T follicular helper cell (primary cell): ENCODE results near the gene BCAS3.

ENCODE experiments used
- DNase-seq: peaks from one replicate; pipeline ENCODE4 v3.0.0-alpha.2; 2020; ENCODE audit warnings: low read depth

BCAS3 gene

GRCh38 chr17:61397086-61397842, 719.6 kb downstream of the BCAS3 start:
- no peak for DNase-seq

DNA sequence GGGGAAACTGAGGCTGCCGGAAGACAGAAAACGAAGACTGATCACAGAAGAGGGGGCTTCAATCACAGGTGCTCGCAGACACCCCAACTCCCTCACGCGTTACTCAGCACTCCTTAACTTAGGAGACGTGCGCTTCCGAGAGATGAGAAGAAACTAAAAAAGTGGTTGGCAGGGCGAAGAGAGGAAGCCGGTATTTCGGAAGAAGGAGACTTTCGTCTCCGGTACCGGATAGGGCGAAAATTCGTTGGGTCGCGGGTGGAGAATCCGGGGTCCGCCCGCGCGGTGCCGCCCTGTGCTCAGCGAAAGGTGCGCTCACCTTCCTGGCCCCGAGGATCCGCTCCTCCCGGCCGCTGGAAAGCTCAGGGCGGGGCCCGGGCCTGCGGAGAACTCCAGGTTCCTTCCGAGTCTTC, 721.1 kb downstream of the BCAS3 start:
- no peak for DNase-seq

DNA sequence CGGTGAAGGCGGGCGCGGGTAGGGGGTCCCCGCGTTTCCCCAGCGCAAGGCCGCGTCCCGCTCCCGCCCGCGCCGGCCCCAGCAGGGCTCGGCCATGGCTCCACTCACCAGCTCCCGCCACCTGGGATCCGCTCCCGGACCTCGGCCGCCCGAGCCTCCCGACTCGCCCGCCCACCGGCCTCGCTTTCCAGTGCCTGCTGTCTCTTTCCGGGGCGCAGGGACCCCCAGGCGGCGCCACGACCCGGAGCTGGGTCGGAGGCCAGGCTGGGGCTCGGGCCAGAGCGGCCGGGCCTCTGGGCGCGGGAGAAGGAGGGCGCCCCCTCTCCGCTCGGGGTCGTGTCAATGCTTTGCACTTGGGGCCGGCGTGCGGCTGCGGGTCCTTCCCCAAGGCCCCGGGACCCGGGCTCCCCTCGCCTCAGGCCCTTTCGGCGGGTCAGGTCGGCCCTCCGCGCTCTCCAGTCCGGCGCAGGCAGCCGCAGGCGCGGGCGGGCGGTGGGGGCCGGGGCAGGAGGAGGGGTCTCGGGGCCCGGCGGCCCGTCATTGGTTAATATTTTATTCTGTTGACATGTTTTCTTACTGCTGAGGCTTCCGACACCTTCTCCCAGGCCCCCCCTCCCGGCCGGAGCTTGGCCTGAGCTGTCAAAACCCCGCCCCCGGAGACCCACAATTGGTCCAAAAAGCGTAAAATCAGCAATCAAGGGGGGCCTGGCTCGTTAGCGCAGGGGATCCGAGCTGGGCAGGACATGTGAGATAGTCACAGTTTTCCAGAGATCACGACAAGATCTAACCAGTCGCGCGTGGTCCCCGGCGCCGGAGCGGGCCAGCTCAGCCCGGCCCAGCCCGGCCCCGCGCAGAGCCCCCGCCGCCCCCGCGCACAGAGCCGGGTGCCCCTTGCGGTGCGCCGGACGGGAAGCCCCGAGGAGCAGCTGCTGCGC, 721.7 kb downstream of the BCAS3 start, which contains the start of gene TBX2:
TBX2 (plus strand) TSS at position 713 of the 935 bp plus-strand sequence. CDS start 334 bp downstream, outside the sequence.
- DNase-seq = no peak

DNA sequence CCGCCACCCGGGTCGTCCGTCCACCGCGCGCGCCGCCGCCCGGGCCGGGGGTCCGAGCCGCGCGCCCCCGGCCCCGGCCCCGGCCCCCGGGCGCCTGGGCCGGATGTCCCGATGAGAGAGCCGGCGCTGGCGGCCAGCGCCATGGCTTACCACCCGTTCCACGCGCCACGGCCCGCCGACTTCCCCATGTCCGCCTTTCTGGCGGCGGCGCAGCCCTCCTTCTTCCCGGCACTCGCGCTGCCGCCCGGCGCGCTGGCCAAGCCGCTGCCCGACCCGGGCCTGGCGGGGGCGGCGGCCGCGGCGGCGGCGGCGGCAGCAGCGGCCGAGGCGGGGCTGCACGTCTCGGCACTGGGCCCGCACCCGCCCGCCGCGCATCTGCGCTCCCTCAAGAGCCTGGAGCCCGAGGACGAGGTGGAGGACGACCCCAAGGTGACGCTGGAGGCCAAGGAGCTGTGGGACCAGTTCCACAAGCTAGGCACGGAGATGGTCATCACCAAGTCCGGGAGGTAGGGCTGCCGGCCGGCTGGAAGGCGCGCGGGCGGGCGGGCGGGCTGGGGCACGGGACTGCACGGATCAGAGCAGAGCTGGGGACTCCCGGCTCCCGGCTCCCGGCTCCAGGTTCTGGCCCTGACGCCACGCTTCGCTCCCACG, 722.5 kb downstream of the BCAS3 start:
- DNase-seq = no peak

DNA sequence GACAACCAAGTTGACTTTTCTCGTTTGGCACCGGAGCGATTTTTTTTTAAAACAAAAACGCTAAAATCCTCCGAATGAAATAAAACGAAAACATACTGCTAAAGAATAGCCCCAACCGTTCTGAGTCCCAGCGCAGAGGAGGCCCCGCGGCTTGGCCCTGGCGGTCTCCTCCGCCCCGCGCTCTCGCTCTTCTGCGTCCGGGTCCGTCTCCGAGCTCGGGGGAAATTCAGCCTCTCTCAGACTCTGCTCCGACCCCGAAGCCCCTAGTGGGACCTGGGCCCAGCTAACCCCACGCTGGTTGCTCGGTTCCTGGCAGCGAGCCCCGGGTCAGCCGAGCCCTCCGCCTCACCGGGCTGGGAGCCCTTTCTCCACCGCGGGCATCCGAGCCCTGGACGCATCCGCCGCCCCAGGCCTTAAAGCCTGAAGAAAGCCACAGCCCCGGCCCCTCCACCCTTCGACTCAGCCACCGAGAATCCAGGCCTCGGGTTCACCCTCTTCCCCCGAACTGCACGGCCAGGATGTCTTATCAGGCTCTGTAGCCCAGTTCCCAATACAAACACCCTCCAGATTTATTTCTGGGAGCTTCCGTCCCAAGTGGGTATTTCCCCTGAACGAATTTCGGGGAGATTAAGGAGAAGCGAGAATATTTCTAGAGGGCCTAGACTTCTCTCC, 723.2 kb downstream of the BCAS3 start:
- DNase-seq = no peak

GRCh38 chr17:61401389-61402072, 723.9 kb downstream of the BCAS3 start:
- DNase-seq = no peak

DNA sequence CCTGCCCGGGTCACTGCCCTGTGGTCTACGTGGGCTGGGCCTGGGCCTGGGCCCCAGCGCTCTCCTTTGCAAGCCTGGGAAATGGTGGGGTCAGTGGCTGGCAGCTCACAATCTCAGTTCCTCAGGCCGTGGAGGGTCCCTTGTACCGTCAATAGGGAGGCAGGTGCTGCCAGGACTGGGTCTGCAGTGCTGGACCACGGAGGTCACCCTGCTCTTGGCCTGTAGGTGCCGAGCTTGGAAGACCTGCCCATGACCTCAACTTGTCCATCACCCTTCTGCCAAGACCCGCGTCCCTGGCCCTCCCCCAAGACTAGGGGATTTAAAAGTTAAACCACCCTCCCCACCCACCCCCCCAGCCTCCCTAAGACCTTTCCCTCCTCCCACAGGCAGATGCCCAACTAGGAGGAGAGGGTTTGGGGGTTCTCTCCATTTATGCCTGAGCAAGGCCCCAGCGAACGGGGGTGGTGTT, 724.5 kb downstream of the BCAS3 start:
- DNase-seq = no peak

DNA sequence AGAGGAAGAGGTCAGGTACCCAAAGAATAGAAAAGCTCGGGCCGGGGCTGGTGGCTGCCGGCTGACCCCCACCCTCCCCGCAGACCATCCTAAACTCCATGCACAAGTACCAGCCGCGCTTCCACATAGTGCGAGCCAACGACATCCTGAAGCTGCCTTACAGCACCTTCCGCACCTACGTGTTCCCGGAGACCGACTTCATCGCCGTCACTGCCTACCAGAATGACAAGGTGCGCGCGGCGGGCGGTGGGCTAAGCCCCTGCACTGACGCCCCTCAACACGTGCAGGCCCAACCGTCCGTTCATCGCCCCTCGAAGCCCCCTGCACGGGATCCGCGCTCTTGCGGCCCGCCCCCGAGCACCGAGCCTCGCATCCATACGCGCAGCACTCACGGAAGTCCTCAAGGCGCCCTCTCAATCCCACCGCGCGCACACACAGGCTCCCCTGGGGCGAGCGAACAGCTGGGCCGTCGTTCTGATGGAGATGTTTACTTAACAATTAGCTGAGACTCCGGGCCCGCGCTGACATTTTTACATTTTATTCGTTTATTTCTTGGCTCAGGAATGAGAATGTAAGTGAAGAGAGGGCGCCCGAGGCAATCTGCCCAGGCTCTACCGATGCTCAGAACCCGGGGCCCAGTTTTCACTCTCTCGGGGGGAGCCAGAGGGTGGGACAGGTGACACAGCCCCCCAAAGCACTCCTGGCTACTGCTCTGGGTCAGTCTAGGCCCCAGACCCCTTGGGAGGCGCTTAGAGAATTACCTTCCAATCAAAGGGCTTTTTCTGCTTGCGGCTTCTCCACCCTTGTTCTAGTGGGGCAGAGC, 725.5 kb downstream of the BCAS3 start:
- DNase-seq = no peak

DNA sequence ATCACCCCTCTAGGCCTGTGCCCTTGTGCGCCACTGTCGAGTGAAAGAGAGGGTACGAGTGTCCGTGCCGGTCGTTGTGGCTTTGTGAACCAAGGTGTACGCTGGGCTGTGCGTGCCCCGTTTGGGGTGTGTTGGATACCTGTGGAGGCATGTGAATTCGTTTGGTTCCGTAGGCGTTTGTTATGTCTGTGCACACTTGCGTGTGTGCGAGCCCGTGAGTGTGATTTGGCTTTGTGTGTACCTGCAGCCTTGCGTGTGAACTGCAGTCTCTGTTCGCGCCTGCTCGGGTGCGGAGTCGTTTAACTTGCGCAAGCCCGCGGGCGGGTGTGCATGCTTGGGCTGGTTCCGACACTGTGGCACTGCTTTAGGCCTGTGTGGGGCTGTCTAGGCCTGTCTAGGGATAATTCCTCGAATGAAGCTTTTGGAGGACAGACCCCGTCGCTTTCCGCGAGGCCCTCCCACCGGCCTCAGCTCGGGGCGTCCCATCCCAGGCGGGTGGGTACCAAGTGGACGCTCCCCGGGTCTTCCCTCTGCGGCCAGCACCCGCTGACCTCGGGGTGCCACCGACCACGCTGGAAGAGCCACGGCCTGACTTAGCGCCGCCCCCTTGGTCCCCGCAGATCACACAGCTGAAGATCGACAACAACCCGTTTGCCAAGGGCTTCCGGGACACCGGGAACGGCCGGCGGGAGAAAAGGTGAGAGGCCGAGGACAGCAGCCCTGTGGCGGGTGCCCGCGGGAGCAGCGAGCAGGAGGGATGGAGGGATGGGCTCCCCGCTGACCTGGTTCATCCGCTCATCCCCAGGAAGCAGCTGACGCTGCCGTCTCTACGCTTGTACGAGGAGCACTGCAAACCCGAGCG, 726.4 kb downstream of the BCAS3 start:
- DNase-seq = no peak

DNA sequence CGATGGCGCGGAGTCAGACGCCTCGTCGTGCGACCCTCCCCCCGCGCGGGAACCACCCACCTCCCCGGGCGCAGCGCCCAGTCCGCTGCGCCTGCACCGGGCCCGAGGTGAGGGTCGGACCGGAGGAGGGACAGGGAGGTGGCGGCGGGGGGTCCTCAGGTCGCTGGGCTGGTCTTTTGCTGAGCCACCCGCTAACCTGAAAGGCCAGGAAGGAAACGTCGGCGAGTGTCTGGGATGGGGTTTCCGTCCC, 726.9 kb downstream of the BCAS3 start:
- no peak for DNase-seq

DNA sequence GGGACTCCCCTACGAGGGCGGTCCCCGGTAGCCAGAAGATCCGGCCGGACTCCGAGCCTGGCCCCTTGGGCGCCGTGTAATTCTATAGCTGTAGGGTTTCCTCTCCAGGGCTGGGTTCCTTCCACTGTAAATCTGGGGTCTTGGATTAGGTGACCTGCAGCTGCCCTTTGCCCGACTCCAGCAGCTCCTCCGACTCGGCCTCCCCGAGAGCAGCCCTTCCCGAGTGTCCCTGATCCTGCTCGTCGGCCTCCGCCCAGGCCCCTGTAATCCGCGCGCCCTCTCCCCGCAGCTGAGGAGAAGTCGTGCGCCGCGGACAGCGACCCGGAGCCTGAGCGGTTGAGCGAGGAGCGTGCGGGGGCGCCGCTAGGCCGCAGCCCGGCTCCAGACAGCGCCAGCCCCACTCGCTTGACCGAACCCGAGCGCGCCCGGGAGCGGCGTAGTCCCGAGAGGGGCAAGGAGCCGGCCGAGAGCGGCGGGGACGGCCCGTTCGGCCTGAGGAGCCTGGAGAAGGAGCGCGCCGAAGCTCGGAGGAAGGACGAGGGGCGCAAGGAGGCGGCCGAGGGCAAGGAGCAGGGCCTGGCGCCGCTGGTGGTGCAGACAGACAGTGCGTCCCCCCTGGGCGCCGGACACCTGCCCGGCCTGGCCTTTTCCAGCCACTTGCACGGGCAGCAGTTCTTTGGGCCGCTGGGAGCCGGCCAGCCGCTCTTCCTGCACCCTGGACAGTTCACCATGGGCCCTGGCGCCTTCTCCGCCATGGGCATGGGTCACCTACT, 727.4 kb downstream of the BCAS3 start:
- DNase-seq = no peak

DNA sequence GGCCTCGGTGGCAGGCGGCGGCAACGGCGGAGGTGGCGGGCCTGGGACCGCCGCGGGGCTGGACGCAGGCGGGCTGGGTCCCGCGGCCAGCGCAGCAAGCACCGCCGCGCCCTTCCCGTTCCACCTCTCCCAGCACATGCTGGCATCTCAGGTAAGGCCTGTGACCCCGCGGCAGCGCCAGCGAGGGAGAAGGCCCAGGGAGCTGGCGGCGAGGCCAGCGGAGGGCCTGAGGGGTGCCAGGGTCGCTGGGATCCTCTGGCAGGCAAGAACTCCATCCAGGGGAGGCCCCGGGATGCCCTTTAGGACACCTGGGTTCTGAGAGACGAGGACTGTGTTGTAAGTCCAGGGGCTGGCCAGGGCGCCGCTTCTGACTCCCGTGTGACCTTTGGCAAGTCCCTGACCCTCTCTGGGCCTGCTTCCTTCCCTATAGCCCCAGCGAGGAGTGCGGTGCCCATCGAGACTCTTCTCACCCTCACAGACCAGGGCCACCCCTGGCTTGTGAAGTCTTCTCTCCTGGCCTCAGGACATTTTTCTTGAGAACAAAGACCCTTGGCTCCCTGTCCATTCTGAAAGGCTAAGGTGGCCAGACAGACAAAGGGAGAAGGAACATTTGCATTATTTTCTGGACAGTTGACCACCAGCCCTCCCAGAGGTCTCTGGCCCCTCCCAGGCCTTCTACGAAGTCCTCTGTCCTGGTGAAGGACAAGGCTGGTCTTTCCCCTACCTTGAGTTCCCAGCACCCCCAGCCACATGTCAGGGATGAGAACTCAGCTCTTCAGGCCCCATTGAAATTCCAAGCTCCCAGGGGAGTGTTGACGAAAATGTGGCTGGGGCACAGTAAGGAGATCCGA, 728.3 kb downstream of the BCAS3 start:
- DNase-seq = no peak

DNA sequence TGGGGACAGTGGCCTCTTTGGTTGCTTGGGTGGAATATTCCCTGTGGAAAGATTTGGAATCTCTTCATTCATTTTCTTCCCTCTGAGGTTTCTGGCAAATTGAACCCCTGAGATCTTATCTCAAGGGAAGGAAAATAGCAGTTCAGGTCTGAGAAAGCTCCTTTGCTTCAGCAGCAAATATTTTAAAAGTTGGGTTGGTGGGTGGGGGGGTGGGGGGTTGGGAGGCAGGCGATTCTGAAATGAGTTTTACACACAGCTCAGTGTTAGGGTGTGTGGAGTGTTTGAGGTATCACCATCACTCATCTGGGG, 728.8 kb downstream of the BCAS3 start:
- DNase-seq = no peak

GRCh38 chr17:61406971-61407911, 729.6 kb downstream of the BCAS3 start:
- DNase-seq = no peak

DNA sequence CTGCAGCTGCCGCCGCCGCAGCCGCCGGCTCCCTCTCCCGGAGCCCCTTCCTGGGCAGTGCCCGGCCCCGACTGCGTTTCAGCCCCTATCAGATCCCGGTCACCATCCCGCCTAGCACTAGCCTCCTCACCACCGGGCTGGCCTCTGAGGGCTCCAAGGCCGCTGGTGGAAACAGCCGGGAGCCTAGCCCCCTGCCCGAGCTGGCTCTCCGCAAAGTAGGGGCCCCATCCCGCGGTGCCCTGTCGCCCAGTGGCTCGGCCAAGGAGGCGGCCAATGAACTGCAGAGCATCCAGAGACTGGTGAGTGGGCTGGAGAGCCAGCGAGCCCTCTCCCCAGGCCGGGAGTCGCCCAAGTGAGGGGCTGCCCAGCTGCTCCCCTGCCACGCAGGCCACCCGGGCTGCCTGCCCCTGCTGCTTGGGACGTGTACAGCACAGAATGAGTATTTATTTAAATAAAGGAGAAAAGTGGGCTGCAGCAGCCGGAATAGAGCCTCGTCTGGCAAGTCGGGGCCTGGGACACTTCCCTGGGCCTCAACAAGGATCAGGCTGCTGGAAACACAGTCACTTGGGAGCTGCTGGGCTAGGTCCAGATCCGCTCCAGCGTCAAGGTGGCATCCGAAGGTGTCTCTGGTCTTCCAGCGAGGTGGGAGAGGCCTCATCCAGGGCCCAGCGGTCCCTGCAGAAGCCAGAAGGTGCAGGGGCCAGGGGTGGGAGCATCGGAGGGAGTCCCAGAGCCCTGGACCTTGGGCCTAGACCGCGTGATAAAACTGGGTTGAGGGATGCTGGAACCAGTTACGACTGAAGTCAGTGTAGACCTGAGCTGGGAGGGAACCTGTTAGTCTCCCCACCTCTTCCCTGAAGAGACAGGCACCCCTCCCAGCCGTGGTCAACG, 730.7 kb downstream of the BCAS3 start:
- DNase-seq = no peak
